Activated naive CD4-positive, alpha-beta T cell treated with anti-CD3 and anti-CD28 coated beads for 36 hours (primary cell): ENCODE data around the gene ADGRV1. TPM values are rescaled to one million over a fixed set of nuclear protein-coding genes. Genes with fewer than 3 reads are reported as not detected.
"Not testable (repeated sequence)": the region's sequence is repeated elsewhere in the genome, so short reads cannot be mapped to it uniquely, and the experiment has no call there.

Experiments
- CTCF ChIA-PET: fragments of 350-600 bp; sonication (Branson Sonifier 250); formaldehyde crosslinking; loops from one replicate; lab custom pipeline; 2021; ENCODE audit warnings: antibody characterized with exemption; lab: Charles Lee
- DNase-seq: peaks from one replicate; pipeline ENCODE4 v3.0.0-alpha.2; 2020
- H3K27ac Mint-ChIP-seq: one replicate; pipeline ENCODE4 v1.8.0; 2021; ENCODE audit warnings: mild to moderate bottlenecking, mixed read lengths
- H3K27me3 Mint-ChIP-seq: one replicate; pipeline ENCODE4 v1.8.0; 2021; ENCODE audit warnings: low read depth, mixed read lengths
- H3K36me3 Mint-ChIP-seq: one replicate; pipeline ENCODE4 v1.8.0; 2021; ENCODE audit warnings: low read depth, mixed read lengths
- H3K4me1 Mint-ChIP-seq: one replicate; pipeline ENCODE4 v1.8.0; 2021; ENCODE audit warnings: low read depth, mixed read lengths
- H3K4me3 Mint-ChIP-seq: one replicate; pipeline ENCODE4 v1.8.0; 2021; ENCODE audit warnings: mild to moderate bottlenecking, moderate library complexity, mixed read lengths
- H3K9me3 Mint-ChIP-seq: one replicate; pipeline ENCODE4 v1.8.0; 2021; ENCODE audit warnings: mixed read lengths
- intact Hi-C: fragments of 100-400 bp; cut with micrococcal nuclease; formaldehyde crosslinking; loops from one replicate; pipeline ENCODE4 v1.15.1; 2023
- total RNA-seq, 2 experiments: library from RNA; stranded (reverse); gene quantifications; one replicate each; pipeline ENCODE4 v1.2.3, GENCODE V29; 2021

Gene ADGRV1
- total RNA-seq, 2 experiments from 2014 or later, result not detected

DNA sequence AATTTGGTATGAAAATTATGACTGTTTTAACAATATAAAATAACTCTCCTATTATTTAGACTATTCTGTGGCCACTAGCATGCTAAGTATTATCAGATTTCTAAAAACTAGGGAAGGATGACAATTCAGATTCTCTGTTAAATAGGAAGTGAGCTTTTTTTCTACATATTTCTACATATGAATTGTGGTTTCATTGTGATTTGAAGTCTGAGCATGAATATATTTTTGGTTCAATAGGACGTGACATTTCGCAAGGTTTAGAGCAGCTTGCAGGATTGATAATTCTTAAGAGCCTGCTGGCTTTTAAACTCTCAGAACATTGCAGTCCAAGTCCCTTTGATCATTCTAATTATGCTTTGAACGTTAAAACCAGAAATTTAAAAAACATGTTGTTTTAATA, 82.9 kb downstream of the ADGRV1 start:
- CTCF ChIA-PET, result no interaction called here
- Mint-ChIP-seq H3K9me3 (no peaks in the 10 kb centered on the region), H3K4me3 (no peak overlapping the region), H3K27ac (no peak overlapping the region), H3K4me1 (no peaks in the 10 kb centered on the region), H3K36me3 (no peaks in the 10 kb centered on the region), H3K27me3 (peaks cover 5% of the 10 kb centered on the region)
- DNase-seq, result no peak
- intact Hi-C loops, result no loop called here

DNA sequence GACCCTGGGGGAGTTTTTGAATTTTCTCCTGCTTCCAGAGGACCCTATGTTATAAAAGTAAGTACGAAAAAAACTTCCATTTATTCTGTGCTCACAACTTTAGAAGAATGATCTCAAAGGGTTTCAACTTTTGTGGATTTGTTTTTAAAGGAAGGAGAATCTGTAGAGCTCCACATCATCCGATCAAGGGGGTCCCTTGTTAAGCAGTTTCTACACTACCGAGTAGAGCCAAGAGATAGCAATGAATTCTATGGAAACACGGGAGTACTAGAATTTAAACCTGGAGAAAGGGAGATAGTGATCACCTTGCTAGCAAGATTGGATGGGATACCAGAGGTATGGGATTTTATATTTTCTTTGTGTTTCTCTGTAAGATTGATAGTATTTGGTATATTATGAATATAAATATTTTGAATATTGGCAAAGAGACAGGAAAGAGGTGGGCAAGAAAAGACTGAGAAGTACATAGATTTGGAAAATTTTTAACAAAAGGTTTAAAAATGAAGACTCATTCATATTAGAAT, 84.2 kb downstream of the ADGRV1 start:
- H3K9me3 Mint-ChIP-seq, result no peaks in the 10 kb centered on the region
- H3K27ac Mint-ChIP-seq, result no peak overlapping the region
- no peak for DNase-seq
- CTCF ChIA-PET, result no interaction called here
- H3K4me3 Mint-ChIP-seq, result no peak overlapping the region
- no peaks in the 10 kb centered on the region for H3K4me1 Mint-ChIP-seq
- intact Hi-C loops, result no loop called here
- H3K27me3 Mint-ChIP-seq, result peaks cover 8% of the 10 kb centered on the region
- H3K36me3 Mint-ChIP-seq, result no peaks in the 10 kb centered on the region

GRCh38 chr5:90644132-90644531, 85.5 kb downstream of the ADGRV1 start:
- H3K36me3 Mint-ChIP-seq, result no peaks in the 10 kb centered on the region
- no peak overlapping the region for H3K27ac Mint-ChIP-seq
- DNase-seq, result no peak
- no peak overlapping the region for H3K4me3 Mint-ChIP-seq
- CTCF ChIA-PET, result no interaction called here
- intact Hi-C loops, result no loop called here
- peaks cover 8% of the 10 kb centered on the region for H3K27me3 Mint-ChIP-seq
- no peaks in the 10 kb centered on the region for H3K4me1 Mint-ChIP-seq
- no peaks in the 10 kb centered on the region for H3K9me3 Mint-ChIP-seq

DNA sequence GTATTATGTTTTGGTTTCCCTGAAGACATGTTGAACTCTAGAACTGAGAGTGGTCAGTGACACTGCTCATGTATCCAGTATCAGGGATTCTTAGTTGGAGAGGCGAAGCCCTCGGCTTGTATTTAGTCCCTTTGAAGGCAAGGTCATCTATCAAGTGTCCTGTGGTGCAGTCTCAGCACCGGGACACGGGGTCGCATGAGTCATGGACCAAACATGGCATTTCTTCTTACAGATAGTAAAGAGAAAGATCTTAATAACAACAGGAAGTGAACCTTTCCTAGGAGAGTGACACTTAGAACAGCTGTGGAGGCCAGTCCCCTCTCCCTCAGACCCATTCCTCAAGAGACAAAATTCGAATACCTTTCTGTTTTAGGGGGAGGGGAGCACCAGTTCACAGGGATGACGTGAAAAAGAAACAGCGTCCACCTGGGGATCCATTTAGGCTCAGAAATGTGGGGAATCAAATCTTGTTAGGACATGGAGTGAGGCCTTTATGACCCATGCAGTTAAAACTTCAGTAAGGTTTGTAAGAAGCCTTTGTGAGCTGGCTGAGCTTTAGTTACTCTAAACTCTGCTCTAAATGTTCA, 86.5 kb downstream of the ADGRV1 start:
- CTCF ChIA-PET, result no interaction called here
- intact Hi-C loops, result no loop called here
- Mint-ChIP-seq H3K36me3 (no peaks in the 10 kb centered on the region), H3K27me3 (peaks cover 8% of the 10 kb centered on the region), H3K27ac (no peak overlapping the region), H3K9me3 (no peaks in the 10 kb centered on the region), H3K4me3 (no peak overlapping the region), H3K4me1 (no peaks in the 10 kb centered on the region)
- DNase-seq, result no peak

DNA sequence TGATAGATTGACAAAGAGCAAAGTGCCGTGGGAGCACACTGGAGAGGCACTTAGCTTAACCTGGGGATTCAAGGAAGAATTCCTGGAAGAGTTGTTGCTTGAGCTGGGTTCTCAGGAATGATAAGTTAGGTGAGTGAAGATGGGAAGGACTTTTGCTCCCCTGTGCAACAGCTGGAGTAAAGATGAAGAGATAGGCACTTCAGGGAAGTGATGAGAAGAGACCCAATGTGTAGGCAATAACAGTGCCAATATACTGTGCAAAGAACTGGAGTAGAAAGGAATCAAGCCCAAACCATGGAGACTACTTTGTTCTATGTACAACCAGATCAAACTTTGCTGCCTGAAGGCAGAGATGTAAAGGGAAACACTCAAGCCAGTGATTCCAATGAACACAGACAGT, 92.2 kb downstream of the ADGRV1 start:
- Mint-ChIP-seq H3K4me1 (no peaks in the 10 kb centered on the region), H3K27ac (no peak overlapping the region), H3K27me3 (peaks cover 5% of the 10 kb centered on the region), H3K36me3 (no peaks in the 10 kb centered on the region), H3K4me3 (no peak overlapping the region), H3K9me3 (no peaks in the 10 kb centered on the region)
- no peak for DNase-seq
- CTCF ChIA-PET, result no interaction called here
- intact Hi-C loops, result no loop called here

- Mint-ChIP-seq H3K27ac (no peak overlapping the region), H3K9me3 (no peaks in the 10 kb centered on the region), H3K4me3 (no peak overlapping the region), H3K36me3 (no peaks in the 10 kb centered on the region), H3K4me1 (no peaks in the 10 kb centered on the region), H3K27me3 (peaks cover 2% of the 10 kb centered on the region)
- no peak for DNase-seq
- CTCF ChIA-PET, result no interaction called here
- intact Hi-C loops, result no loop called here
These were observed 95.6 kb downstream of the ADGRV1 start for GRCh38 chr5:90654215-90654614.

DNA sequence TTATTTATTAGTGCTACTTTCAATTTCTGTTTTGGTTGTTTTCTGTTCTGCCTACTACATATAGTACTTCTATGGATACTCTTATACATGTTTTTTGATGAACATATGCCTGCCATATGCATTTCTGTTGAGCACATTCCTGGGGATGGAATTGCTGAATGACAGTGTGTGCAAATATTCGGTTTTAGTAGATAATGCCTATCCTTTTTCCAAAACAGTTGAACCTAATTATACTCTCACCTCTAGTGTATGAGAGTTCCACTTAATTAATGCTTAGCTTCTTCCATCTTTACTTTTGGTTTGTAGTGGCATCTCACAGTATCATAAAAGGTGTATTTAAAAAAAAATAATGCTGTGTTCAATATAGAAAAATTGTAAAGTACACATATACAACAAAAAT, 96.8 kb downstream of the ADGRV1 start:
- Mint-ChIP-seq H3K9me3 (no peaks in the 10 kb centered on the region), H3K36me3 (no peaks in the 10 kb centered on the region), H3K4me1 (no peaks in the 10 kb centered on the region), H3K27me3 (peaks cover 2% of the 10 kb centered on the region), H3K27ac (no peak overlapping the region), H3K4me3 (no peak overlapping the region)
- CTCF ChIA-PET, result no interaction called here
- no peak for DNase-seq
- intact Hi-C loops, result no loop called here

GRCh38 chr5:90657030-90657429, 98.4 kb downstream of the ADGRV1 start:
- DNase-seq, result no peak
- Mint-ChIP-seq H3K27ac (no peak overlapping the region), H3K4me1 (no peaks in the 10 kb centered on the region), H3K27me3 (no peaks in the 10 kb centered on the region), H3K36me3 (no peaks in the 10 kb centered on the region), H3K9me3 (no peaks in the 10 kb centered on the region), H3K4me3 (no peak overlapping the region)
- intact Hi-C loops, result no loop called here
- CTCF ChIA-PET, result no interaction called here

DNA sequence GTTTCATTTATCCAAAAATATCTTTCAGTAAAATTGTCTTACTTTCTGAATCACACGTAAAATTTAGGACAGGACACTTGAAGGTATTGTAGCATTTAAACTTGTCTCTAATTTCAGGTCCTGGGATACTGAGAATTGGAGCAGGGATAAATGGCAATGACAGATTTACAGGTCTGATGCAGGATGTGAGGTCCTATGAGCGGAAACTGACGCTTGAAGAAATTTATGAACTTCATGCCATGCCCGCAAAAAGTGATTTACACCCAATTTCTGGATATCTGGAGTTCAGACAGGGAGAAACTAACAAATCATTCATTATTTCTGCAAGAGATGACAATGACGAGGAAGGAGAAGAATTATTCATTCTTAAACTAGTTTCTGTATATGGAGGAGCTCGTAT, 99.2 kb downstream of the ADGRV1 start:
- H3K4me3 Mint-ChIP-seq, result no peak overlapping the region
- H3K36me3 Mint-ChIP-seq, result no peaks in the 10 kb centered on the region
- H3K27ac Mint-ChIP-seq, result no peak overlapping the region
- no peaks in the 10 kb centered on the region for H3K27me3 Mint-ChIP-seq
- no peaks in the 10 kb centered on the region for H3K9me3 Mint-ChIP-seq
- DNase-seq, result no peak
- intact Hi-C loops, result no loop called here
- CTCF ChIA-PET, result no interaction called here
- H3K4me1 Mint-ChIP-seq, result no peaks in the 10 kb centered on the region

GRCh38 chr5:90658620-90659019, 100.0 kb downstream of the ADGRV1 start:
- CTCF ChIA-PET, result no interaction called here
- Mint-ChIP-seq H3K9me3 (no peaks in the 10 kb centered on the region), H3K27ac (no peak overlapping the region), H3K36me3 (no peaks in the 10 kb centered on the region), H3K4me3 (no peak overlapping the region), H3K4me1 (no peaks in the 10 kb centered on the region), H3K27me3 (no peaks in the 10 kb centered on the region)
- no peak for DNase-seq
- intact Hi-C loops, result no loop called here

DNA sequence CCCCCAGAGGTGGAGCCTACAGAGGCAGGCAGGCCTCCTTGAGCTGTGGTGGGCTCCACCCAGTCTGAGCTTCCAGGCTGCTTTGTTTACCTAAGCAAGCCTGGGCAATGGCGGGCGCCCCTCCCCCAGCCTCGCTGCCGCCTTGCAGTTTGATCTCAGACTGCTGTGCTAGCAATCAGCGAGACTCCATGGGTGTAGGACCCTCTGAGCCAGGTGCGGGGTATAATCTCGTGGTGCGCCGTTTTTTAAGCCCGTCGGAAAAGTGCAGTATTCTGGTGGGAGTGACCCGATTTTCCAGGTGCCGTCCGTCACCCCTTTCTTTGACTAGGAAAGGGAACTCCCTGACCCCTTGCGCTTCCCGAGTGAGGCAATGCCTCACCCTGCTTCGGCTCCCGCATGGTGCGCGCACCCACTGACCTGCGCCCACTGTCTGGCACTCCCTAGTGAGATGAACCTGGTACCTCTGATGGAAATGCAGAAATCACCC, 109.5 kb downstream of the ADGRV1 start:
- DNase-seq, H3K36me3 Mint-ChIP-seq, H3K4me3 Mint-ChIP-seq, CTCF ChIA-PET, H3K27ac Mint-ChIP-seq, H3K4me1 Mint-ChIP-seq, intact Hi-C loops, H3K27me3 Mint-ChIP-seq, H3K9me3 Mint-ChIP-seq: not testable (repeated sequence)

- Mint-ChIP-seq H3K36me3 (no peaks in the 10 kb centered on the region), H3K9me3 (no peaks in the 10 kb centered on the region), H3K4me3 (no peak overlapping the region), H3K27me3 (peaks cover 4% of the 10 kb centered on the region), H3K4me1 (no peaks in the 10 kb centered on the region), H3K27ac (no peak overlapping the region)
- intact Hi-C loops, result no loop called here
- CTCF ChIA-PET, result interaction anchor here (0.7 kb wide), 1 partner anchor 339 kb away, joined by 3 read pairs; no protein-coding TSS in a partner anchor
- no peak for DNase-seq
These were observed 116.6 kb downstream of the ADGRV1 start for GRCh38 chr5:90675222-90675621.

GRCh38 chr5:90680921-90681563, 122.4 kb downstream of the ADGRV1 start:
- Mint-ChIP-seq H3K27ac (no peak overlapping the region), H3K9me3 (no peaks in the 10 kb centered on the region), H3K4me3 (no peak overlapping the region), H3K4me1 (no peaks in the 10 kb centered on the region), H3K27me3 (no peaks in the 10 kb centered on the region), H3K36me3 (no peaks in the 10 kb centered on the region)
- CTCF ChIA-PET, result no interaction called here
- intact Hi-C loops, result no loop called here
- no peak for DNase-seq
